Smooth muscle cell (in vitro differentiated cells): ENCODE data around the gene MRPS2. TPM values are rescaled to one million over a fixed set of nuclear protein-coding genes. Genes with fewer than 3 reads are reported as not detected.

Experiments
- DNase-seq: peaks from one replicate; lab custom pipeline; 2025; ENCODE audit not compliant: unreplicated experiment; lab: John Stamatoyannopoulos, UW
- H2AFZ ChIP-seq: fragments of 200-600 bp; sonication (generic); 2 replicates; pipeline ENCODE4 v1.6.0; 2016; ENCODE audit warnings: antibody characterized with exemption, low read depth, mild to moderate bottlenecking
- H3F3A ChIP-seq: fragments of 200-600 bp; sonication (generic); 2 replicates; pipeline ENCODE4 v1.6.0; 2017; ENCODE audit warnings: antibody characterized with exemption, low read depth
- H3K27ac ChIP-seq: fragments of 200-600 bp; sonication (generic); 2 replicates; pipeline ENCODE4 v1.5.1; 2016; ENCODE audit warnings: low read depth, mild to moderate bottlenecking
- H3K27me3 ChIP-seq: fragments of 200-600 bp; sonication (generic); 2 replicates; pipeline ENCODE4 v1.6.1; 2016; ENCODE audit warnings: low read depth, mild to moderate bottlenecking
- H3K36me3 ChIP-seq: fragments of 200-600 bp; sonication (generic); 2 replicates; pipeline ENCODE4 v1.5.1; 2016; ENCODE audit warnings: low read depth
- H3K4me1 ChIP-seq: fragments of 200-600 bp; sonication (generic); 2 replicates; pipeline ENCODE4 v1.5.1; 2016; ENCODE audit warnings: low read depth
- H3K4me2 ChIP-seq: fragments of 200-600 bp; sonication (generic); 2 replicates; pipeline ENCODE4 v1.6.0; 2016; ENCODE audit warnings: mild to moderate bottlenecking
- H3K4me3 ChIP-seq: fragments of 200-600 bp; sonication (generic); 2 replicates; pipeline ENCODE4 v1.5.1; 2016; ENCODE audit warnings: mild to moderate bottlenecking
- H3K79me2 ChIP-seq: fragments of 200-600 bp; sonication (generic); 2 replicates; pipeline ENCODE4 v1.6.0; 2016; ENCODE audit warnings: low read depth, mild to moderate bottlenecking
- H3K9ac ChIP-seq: fragments of 200-600 bp; sonication (generic); 2 replicates; pipeline ENCODE4 v1.6.0; 2016; ENCODE audit warnings: low read depth
- H3K9me3 ChIP-seq: fragments of 200-600 bp; sonication (generic); replicated peaks from 2 replicates; pipeline ENCODE4 v1.5.1; 2016; ENCODE audit warnings: low read depth
- H4K20me1 ChIP-seq: fragments of 200-600 bp; sonication (generic); 2 replicates; pipeline ENCODE4 v1.6.0; 2016; ENCODE audit warnings: low read depth
- WGBS: methylation state at CpG from one replicate; pipeline ENCODE4 v1.1.7; 2016; ENCODE audit warnings: low lambda C conversion rate; 5-methylcytosine and 5-hydroxymethylcytosine counted together
- polyA plus RNA-seq: library from polyadenylated mRNA; unstranded; fragments of >200 nt; fragmentation: Nextera tagmentation; extraction: Ambion mirVana; gene quantifications from 2 replicates; pipeline ENCODE4 v1.2.1, GENCODE V29; 2016
- total RNA-seq: library from RNA; depleted of rRNA; stranded (reverse); fragments of >200 nt; gene quantifications from 2 replicates; pipeline ENCODE4 v1.2.3, GENCODE V29; 2014
- TF ChIP-seq, protein P1 (sequence below): fragments of 200-600 bp; sonication (generic); IDR thresholded peaks from 2 replicates; pipeline ENCODE4 v1.5.1; 2017; ENCODE audit warnings: borderline replicate concordance, mild to moderate bottlenecking, antibody characterized with exemption; ENCODE audit not compliant: insufficient read depth, poor library complexity, severe bottlenecking

MRPS2 gene
- total and polyA plus RNA-seq, 2 experiments from 2014 or later: 30.7 to 49.0 TPM

DNA sequence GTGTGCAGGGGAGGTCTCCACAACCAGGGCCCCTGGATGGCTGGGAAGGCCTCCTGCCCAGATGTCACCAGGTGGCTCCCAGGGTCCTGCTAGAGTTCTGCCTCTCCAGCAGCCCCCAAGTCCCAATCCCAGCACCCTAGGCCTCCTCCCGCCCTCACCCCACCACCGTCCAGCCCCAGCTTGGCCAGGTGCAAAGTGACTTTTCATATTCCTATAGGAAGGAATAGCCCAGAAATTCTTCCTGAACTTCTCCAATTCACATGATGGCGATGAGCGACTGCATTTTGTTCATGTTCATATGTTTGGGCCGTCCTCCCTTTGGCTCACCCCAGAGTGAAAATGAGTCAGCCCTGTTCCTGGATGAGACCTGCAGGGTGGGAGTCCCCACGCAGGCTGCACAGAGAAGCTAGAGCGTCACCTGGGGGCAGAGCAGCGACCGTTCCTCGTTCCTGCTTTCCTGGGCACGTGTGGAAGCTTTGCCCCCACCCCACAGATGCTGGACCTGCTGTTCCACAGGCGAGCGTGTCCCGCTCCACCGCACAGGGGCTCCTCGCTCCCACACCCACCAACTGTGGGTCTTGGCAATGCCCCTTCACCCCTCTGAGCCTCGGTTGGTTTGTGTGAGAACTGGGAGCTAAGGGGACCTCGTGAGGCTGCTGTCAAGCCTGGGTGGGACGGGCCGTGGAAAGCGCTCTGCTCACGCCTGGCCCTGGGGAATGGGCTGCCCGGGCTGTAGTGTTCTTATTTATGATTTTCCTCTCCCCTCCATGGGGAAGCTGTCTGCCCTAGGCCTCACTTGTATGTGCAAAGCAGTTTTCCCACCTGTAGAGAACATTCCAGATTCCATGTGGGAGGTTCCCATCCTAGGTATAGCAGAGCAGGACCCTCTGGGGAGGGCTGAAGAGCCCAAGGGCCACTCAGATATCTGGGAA is 6.9 kb downstream of the MRPS2 start:
- Histone ChIP-seq H4K20me1 (peaks cover 10% of the 10 kb centered on the region), H3K4me1 (no peaks in the 10 kb centered on the region), H3F3A (no peaks in the 10 kb centered on the region), H3K9ac (no peak overlapping the region), H2AFZ (no peak overlapping the region), H3K36me3 (no peaks in the 10 kb centered on the region), H3K4me2 (no peak overlapping the region), H3K4me3 (no peak overlapping the region), H3K27me3 (no peaks in the 10 kb centered on the region), H3K9me3 (no peaks in the 10 kb centered on the region), H3K27ac (no peak overlapping the region), H3K79me2 (peaks cover under 1% of the 10 kb centered on the region)
- no peak for DNase-seq
- TF ChIP-seq, protein P1, sequence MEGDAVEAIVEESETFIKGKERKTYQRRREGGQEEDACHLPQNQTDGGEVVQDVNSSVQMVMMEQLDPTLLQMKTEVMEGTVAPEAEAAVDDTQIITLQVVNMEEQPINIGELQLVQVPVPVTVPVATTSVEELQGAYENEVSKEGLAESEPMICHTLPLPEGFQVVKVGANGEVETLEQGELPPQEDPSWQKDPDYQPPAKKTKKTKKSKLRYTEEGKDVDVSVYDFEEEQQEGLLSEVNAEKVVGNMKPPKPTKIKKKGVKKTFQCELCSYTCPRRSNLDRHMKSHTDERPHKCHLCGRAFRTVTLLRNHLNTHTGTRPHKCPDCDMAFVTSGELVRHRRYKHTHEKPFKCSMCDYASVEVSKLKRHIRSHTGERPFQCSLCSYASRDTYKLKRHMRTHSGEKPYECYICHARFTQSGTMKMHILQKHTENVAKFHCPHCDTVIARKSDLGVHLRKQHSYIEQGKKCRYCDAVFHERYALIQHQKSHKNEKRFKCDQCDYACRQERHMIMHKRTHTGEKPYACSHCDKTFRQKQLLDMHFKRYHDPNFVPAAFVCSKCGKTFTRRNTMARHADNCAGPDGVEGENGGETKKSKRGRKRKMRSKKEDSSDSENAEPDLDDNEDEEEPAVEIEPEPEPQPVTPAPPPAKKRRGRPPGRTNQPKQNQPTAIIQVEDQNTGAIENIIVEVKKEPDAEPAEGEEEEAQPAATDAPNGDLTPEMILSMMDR: no peak
- 93% methylated on average over 23 of the region's 23 CpGs for WGBS

DNA sequence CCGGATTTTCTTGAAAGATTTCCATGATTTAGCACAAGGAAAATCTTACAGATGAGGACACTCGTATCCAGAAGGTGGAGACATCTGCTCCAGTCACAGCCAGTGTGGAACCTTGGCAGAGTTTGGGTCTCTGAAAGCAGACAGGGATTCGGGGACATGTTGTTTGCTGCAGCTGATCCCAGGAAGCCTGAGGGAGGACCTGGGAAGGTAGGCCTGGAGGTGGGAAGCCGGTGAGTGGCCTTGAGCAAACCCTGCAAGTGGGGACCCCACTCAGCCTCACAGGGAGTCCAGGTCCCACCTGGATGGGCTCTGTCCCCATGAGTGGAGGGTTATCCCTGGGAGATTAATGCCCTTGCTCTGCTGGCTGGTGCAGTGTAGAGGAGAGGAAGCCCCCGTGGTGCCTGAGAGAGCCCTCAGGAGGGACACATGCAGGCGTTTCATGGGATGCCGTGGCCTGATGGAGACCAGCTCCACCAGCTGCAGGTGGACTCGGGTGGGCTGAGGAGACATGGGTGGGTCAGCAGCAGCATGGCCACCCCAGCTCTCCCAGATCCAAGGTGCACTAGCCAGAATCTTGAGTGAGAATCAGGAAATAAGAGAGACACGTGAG is 7.8 kb downstream of the MRPS2 start:
- Histone ChIP-seq H3K4me1 (no peaks in the 10 kb centered on the region), H3K4me3 (no peak overlapping the region), H3K27me3 (no peaks in the 10 kb centered on the region), H3F3A (no peaks in the 10 kb centered on the region), H3K27ac (no peak overlapping the region), H3K9me3 (no peaks in the 10 kb centered on the region), H2AFZ (no peak overlapping the region), H3K4me2 (no peak overlapping the region), H4K20me1 (peaks cover 7% of the 10 kb centered on the region), H3K79me2 (no peaks in the 10 kb centered on the region), H3K36me3 (no peaks in the 10 kb centered on the region), H3K9ac (no peak overlapping the region)
- DNase-seq: no peak
- WGBS: 96% methylated on average over 9 of the region's 9 CpGs
- TF ChIP-seq, protein P1: no peak

DNA sequence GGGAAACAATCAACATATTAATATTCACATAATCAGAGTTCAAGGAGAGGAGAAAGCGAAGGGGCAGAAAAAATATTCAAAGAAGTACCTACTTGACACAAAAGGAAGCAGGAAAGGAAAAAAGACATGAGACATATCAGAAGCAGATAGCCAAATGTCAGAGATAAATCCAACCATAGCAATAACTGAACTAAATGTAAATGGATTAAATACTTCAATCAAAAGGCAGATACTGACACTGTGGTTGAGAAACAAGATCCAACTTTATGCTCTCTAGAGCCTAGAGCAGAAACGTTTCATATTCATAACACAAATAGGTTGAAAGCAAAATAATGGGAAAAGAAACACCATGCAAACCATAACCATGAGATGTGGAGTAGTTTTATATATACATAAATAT is 9.0 kb downstream of the MRPS2 start:
- Histone ChIP-seq H3K27ac (no peak overlapping the region), H3K4me3 (no peak overlapping the region), H3K27me3 (no peaks in the 10 kb centered on the region), H4K20me1 (peaks cover 7% of the 10 kb centered on the region), H3K9ac (no peak overlapping the region), H2AFZ (no peak overlapping the region), H3K4me2 (no peak overlapping the region), H3K79me2 (no peaks in the 10 kb centered on the region), H3F3A (no peaks in the 10 kb centered on the region), H3K9me3 (no peaks in the 10 kb centered on the region), H3K4me1 (no peaks in the 10 kb centered on the region), H3K36me3 (no peaks in the 10 kb centered on the region)
- TF ChIP-seq, protein P1: no peak
- 94% methylated on average over 2 of the region's 2 CpGs for WGBS
- DNase-seq: no peak
